ENCODE measurements around the gene GLCE. TPM values are rescaled to one million over a fixed set of nuclear protein-coding genes. Genes with fewer than 3 reads are reported as not detected.

The GLCE gene
- total RNA-seq: 14.8 and 17.7 TPM in 2 replicates

DNA sequence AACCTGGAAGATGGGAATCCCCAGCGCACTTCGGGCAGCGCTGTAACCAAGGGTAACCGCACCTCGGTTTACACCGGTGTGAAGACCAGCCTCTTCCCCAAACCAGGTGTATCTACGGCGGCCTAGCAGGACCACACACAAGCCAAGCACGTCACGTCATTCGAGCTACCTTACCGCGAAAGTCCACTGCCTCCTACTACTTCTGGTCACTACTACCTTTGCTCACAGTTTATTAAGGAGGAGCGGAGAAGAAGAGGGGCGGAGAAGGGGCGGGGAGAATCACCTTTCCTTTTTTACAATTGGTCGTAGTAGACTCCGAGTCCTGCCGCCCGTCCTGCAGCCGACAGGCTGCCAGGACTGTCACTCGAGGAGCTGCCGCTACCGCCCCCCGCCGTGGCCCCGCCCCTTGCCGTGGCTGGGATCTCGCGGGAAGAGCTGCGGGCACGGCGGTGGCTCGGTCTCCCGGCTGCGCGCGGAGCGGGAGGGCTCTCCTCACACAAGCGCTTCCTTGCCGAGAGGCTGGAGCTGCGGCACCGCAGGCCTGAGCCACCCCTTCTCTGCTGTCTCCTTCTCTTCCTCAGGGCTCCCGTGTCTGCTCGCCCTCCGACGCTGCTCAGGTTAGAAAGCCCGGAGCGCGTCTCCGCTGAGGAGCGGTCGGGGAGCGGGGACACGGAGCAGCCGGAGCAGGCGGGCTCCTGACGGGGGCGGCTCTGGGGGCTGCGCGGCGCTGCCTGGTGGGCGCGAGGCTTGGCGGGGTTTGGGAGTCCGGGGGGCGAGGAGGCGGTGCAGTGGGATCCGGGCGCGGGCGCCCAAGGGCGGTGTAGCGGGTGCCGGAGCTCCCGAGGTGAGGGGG, at the start of gene GLCE:
Gene GLCE, plus strand, starts transcription at position 495 of the 853 bp plus-strand sequence. CDS start 95,172 bp downstream, outside the sequence.
- Histone ChIP-seq H3K9me3 (ENCODE audit: low read depth, low read length) (no peaks in the 10 kb centered on the region), H3K36me3 (ENCODE audit: insufficient read depth, low read length) (no peaks in the 10 kb centered on the region), H2AFZ (ENCODE audit: low read length) (peak within 1 kb of the TSS; percentile 97), H3K27ac (ENCODE audit: low read depth, low read length) (peak within 1 kb of the TSS; percentile 71), H4K20me1 (ENCODE audit: insufficient read depth, low read length) (peaks cover 5% of the 10 kb centered on the region), H3K27me3 (ENCODE audit: insufficient read depth, low read length) (no peaks in the 10 kb centered on the region), H3K4me3 (ENCODE audit: insufficient read depth, low read length) (peak within 1 kb of the TSS; percentile 78), H3K79me2 (ENCODE audit: insufficient read depth, low read length) (peaks cover 17% of the 10 kb centered on the region), H3K4me2 (ENCODE audit: insufficient read depth, low read length) (peak within 1 kb of the TSS; percentile 92), H3K4me1 (ENCODE audit: insufficient read depth, low read length) (peaks cover 7% of the 10 kb centered on the region)
- no peak for TF ChIP-seq CTCF (IDR thresholded peaks at IDR 0.05; ENCODE audit: extremely low read depth, low read depth, low read length)
- DNase-seq (ENCODE audit: insufficient read length, low spot score, missing footprints): peak; percentile 99

DNA sequence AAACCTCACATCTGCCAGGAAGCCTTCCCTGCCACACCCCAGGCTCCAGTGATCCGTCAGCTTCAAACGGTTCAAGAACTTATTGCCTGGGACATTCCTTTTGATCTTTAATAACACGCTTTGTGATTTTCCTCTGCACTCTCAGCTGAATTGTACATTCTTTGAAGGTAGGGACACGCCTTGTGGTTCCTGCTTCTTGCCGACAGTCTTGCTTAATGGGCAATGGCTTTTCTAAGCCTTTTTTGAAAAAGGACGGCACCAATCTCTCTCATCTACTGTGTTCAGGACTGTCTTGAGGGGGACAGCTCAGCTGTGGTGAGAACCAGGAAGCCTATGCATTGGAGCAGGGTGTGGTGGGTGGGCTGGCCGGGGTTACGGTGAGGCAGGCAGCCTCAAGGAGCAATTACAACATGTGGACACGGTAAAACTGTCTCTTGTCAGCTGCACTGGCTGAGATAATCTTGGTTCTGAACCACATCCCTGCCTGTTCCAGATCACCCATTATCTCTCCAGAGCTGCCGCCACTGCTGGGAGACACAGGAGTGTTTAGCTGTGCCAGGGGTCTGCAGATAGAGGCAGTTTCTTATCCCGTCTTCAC, 46.0 kb upstream of the GLCE start:
- no peaks in the 10 kb centered on the region for H4K20me1 ChIP-seq (ENCODE audit: insufficient read depth, low read length)
- no peaks in the 10 kb centered on the region for H3K4me1 ChIP-seq (ENCODE audit: insufficient read depth, low read length)
- H3K4me3 ChIP-seq (ENCODE audit: insufficient read depth, low read length): no peak overlapping the region
- no peaks in the 10 kb centered on the region for H3K9me3 ChIP-seq (ENCODE audit: low read depth, low read length)
- H3K79me2 ChIP-seq (ENCODE audit: insufficient read depth, low read length): no peaks in the 10 kb centered on the region
- no peak overlapping the region for H2AFZ ChIP-seq (ENCODE audit: low read length)
- H3K27me3 ChIP-seq (ENCODE audit: insufficient read depth, low read length): peaks cover 84% of the 10 kb centered on the region
- H3K4me2 ChIP-seq (ENCODE audit: insufficient read depth, low read length): no peak overlapping the region
- DNase-seq (ENCODE audit: insufficient read length, low spot score, missing footprints): no peak
- no peak overlapping the region for H3K27ac ChIP-seq (ENCODE audit: low read depth, low read length)
- H3K36me3 ChIP-seq (ENCODE audit: insufficient read depth, low read length): no peaks in the 10 kb centered on the region
- no peak for TF ChIP-seq CTCF (IDR thresholded peaks at IDR 0.05; ENCODE audit: extremely low read depth, low read depth, low read length)

- no peak overlapping the region for H2AFZ ChIP-seq (ENCODE audit: low read length)
- H4K20me1 ChIP-seq (ENCODE audit: insufficient read depth, low read length): no peaks in the 10 kb centered on the region
- no peak for TF ChIP-seq CTCF (IDR thresholded peaks at IDR 0.05; ENCODE audit: extremely low read depth, low read depth, low read length)
- H3K36me3 ChIP-seq (ENCODE audit: insufficient read depth, low read length): no peaks in the 10 kb centered on the region
- no peaks in the 10 kb centered on the region for H3K9me3 ChIP-seq (ENCODE audit: low read depth, low read length)
- peaks cover 82% of the 10 kb centered on the region for H3K27me3 ChIP-seq (ENCODE audit: insufficient read depth, low read length)
- H3K79me2 ChIP-seq (ENCODE audit: insufficient read depth, low read length): no peaks in the 10 kb centered on the region
- no peak for DNase-seq (ENCODE audit: insufficient read length, low spot score, missing footprints)
- H3K4me2 ChIP-seq (ENCODE audit: insufficient read depth, low read length): no peak overlapping the region
- no peak overlapping the region for H3K4me3 ChIP-seq (ENCODE audit: insufficient read depth, low read length)
- H3K4me1 ChIP-seq (ENCODE audit: insufficient read depth, low read length): no peaks in the 10 kb centered on the region
- no peak overlapping the region for H3K27ac ChIP-seq (ENCODE audit: low read depth, low read length)
Measured at GRCh38 chr15:69115031-69115430, 45.4 kb upstream of the GLCE start.

DNA sequence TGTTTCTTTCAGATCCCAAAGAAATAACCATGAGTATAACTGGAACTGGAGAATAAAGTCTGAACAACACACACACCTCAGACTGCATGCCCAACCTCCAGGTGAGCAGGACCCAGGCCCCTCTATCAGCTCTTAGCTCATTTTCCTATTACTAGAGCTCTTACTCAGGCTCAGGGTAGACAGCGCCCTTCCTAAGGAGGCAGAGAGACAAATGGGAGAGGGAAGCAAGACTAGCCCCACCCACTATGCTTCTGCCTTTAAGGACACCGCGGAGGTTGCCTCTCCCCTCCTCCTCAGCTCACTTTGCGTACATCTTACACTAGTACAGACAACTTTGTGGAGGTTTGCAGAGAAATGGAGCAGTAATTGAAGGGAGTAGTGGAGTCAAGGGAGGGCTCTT, 44.0 kb upstream of the GLCE start:
- Histone ChIP-seq H3K36me3 (ENCODE audit: insufficient read depth, low read length) (no peaks in the 10 kb centered on the region), H2AFZ (ENCODE audit: low read length) (no peak overlapping the region), H3K27ac (ENCODE audit: low read depth, low read length) (no peak overlapping the region), H3K4me2 (ENCODE audit: insufficient read depth, low read length) (no peak overlapping the region), H3K27me3 (ENCODE audit: insufficient read depth, low read length) (peaks cover 80% of the 10 kb centered on the region), H3K4me3 (ENCODE audit: insufficient read depth, low read length) (no peak overlapping the region), H3K79me2 (ENCODE audit: insufficient read depth, low read length) (no peaks in the 10 kb centered on the region), H3K4me1 (ENCODE audit: insufficient read depth, low read length) (no peaks in the 10 kb centered on the region), H4K20me1 (ENCODE audit: insufficient read depth, low read length) (no peaks in the 10 kb centered on the region), H3K9me3 (ENCODE audit: low read depth, low read length) (no peaks in the 10 kb centered on the region)
- TF ChIP-seq CTCF (IDR thresholded peaks at IDR 0.05; ENCODE audit: extremely low read depth, low read depth, low read length): no peak
- peak; percentile 54 for DNase-seq (ENCODE audit: insufficient read length, low spot score, missing footprints)
